ENCODE measurements around the gene VPS13D.
A peak's percentile ranks its signal among the peaks of the same experiment; 100 is the strongest.

Gene VPS13D, protein sequence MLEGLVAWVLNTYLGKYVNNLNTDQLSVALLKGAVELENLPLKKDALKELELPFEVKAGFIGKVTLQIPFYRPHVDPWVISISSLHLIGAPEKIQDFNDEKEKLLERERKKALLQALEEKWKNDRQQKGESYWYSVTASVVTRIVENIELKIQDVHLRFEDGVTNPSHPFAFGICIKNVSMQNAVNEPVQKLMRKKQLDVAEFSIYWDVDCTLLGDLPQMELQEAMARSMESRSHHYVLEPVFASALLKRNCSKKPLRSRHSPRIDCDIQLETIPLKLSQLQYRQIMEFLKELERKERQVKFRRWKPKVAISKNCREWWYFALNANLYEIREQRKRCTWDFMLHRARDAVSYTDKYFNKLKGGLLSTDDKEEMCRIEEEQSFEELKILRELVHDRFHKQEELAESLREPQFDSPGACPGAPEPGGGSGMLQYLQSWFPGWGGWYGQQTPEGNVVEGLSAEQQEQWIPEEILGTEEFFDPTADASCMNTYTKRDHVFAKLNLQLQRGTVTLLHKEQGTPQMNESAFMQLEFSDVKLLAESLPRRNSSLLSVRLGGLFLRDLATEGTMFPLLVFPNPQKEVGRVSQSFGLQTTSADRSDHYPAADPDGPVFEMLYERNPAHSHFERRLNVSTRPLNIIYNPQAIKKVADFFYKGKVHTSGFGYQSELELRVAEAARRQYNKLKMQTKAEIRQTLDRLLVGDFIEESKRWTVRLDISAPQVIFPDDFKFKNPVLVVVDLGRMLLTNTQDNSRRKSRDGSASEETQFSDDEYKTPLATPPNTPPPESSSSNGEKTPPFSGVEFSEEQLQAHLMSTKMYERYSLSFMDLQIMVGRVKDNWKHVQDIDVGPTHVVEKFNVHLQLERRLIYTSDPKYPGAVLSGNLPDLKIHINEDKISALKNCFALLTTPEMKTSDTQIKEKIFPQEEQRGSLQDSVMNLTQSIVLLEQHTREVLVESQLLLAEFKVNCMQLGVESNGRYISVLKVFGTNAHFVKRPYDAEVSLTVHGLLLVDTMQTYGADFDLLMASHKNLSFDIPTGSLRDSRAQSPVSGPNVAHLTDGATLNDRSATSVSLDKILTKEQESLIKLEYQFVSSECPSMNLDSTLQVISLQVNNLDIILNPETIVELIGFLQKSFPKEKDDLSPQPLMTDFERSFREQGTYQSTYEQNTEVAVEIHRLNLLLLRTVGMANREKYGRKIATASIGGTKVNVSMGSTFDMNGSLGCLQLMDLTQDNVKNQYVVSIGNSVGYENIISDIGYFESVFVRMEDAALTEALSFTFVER (N-terminal part only)

DNA sequence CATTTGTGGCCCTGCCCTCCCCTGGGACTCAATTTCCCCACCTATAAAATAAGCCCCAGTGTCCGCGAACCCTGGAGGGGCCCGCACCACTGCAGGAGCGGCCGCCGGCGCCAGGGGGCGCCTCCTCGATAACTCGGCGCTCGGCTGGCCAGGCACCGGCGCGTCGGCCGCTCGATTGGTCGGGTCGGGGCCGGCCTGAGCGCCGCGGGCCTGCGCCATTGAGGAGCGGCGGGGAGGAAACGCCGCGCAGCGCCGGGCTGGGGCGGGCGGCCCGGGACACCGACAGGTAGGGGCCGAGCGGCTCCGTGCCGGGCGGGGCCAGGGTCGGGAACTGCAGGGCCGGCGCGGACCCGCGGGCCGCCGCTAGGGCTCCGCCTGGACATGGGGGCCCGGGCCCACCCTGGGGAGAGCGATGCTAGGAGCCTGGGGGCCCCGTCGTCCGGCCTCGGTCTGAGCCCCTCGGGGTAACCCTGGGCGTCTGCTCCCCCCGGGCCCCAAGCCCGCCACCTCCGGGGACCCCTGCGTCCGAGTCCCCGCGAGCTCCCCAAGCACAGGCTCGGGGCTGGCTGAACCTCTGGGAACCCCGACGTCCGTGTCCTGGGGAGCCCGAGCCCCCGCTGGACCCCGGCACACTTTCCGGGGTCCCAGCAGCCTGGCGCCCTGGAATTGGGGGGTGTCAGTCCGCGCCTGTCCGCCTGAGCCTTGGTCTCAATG lies at the start of gene VPS13D:
TSS of gene VPS13D (plus strand) at position 196 of the 714 bp plus-strand sequence. CDS start 4,237 bp downstream, outside the sequence.
- peak; percentile 61 for DNase-seq (ENCODE audit: low read depth)

DNA sequence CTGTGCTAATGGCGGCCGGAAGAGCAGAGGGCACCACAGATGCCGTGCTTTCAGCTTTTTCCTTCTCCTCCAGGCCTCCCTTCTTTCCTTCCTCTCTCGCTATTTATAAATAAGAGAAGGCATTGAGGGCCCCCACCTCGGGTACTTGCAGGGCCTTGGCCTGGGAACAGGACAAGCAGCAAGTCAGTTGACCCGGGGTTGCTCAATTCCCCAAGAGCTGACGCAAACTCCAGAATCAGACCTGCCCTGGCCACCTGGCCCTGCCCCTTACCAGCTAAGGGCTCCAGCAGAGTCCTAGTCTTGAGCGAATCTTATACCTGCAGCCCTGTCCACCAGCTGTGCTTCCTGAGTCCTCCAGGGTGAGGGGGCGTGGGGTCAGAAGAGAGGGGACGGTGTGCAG lies 49.5 kb upstream of the VPS13D start:
- DNase-seq (ENCODE audit: low read depth): peak; percentile 58

DNA sequence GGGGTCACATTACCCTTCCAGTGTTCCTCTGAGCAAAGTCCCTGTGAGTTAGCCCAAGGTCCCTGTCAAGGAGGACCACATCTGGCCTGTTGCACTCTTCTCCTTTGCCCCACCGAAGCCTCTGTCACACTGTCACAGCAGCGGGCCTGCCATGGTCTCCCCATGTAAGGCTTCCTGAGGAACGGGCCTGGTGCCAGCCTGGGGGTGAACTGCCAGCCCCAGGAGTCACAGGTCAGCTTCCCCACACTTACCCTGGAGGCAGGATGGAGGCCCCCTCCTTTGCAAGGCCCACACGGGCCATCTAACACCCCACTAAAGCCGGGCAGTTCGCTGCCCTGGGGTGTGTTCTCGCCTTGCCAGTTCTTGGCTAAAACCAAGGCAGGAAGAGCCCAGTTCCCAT lies 48.9 kb upstream of the VPS13D start:
- no peak for DNase-seq (ENCODE audit: low read depth)

DNA sequence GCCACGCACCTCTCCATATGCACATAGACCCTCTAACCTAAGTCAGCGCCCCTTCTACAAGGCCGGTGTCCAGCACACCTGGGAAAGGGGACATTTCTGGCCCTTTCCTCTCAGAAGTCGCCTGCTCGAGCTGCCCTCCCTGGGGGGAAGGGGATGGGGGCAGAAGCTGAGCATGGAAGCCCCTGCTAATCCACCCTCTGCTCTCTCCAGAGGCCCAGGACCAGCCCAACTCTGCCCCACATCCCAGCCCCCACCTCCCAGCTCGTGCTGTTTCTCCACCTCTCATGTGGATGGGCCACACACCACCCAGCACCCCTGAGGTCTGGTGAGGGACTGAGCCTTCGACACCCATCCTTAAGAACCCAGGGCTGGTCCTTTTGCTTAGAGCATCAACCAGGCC lies 48.3 kb upstream of the VPS13D start:
- no peak for DNase-seq (ENCODE audit: low read depth)

DNA sequence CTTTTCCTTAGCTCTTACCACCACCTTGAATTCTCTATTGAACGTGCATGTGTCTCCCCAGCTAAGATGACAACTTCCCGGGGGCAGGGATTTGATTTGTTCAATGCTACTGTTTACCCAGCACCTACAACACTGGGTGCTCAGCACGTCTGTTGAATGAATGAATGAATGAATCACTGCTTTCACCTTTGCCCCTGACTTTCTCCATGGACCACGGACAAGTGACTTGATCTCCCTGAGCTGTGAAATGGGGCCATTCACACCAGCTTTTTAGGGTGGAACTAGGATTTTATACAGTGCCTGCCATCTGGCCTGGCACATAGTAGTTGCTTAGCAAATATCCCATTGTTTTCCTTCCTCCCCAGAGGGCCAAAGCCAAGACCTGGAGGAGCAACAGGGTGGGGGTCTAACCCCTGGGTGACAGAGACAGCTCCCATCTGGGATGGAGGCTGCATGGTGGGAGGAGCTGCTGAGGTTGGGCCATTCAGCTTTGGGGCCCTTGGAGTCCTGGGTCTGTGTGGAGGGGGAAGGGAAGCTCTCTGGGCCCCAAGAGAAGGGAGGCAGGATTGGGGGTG lies 47.3 kb upstream of the VPS13D start:
- DNase-seq (ENCODE audit: low read depth): no peak

DNA sequence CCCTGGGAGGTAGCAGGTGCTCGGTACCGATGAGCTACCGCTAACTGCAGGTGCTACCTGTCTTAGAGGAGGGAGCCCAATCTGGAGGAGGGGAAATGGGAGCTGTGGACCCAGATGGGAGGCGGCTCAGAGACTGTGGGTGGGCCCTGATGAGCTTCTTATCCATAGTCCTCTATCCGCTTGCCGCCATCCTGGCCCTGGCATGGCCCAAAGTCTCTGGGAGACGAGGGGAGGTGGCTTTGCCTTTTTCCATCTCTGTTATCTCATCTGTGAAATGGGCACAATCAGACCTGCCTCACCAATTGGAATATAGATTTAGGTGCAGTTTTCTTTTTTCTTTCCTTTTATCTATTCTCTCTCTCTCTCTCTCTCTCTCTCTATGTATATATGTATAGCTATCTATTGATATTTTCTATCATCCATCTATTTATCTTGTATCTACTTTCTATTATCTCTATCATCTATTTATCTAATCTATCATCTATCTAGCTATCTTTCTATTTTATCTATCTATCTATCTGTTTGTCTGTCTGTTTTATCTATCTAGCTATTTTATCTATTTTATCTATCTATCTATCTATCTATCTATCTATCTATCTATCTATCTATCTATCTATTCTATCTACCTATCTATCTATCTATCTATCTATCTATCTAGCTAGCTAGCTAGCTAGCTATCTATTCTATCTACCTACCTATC lies 46.6 kb upstream of the VPS13D start:
- no peak for DNase-seq (ENCODE audit: low read depth)

DNA sequence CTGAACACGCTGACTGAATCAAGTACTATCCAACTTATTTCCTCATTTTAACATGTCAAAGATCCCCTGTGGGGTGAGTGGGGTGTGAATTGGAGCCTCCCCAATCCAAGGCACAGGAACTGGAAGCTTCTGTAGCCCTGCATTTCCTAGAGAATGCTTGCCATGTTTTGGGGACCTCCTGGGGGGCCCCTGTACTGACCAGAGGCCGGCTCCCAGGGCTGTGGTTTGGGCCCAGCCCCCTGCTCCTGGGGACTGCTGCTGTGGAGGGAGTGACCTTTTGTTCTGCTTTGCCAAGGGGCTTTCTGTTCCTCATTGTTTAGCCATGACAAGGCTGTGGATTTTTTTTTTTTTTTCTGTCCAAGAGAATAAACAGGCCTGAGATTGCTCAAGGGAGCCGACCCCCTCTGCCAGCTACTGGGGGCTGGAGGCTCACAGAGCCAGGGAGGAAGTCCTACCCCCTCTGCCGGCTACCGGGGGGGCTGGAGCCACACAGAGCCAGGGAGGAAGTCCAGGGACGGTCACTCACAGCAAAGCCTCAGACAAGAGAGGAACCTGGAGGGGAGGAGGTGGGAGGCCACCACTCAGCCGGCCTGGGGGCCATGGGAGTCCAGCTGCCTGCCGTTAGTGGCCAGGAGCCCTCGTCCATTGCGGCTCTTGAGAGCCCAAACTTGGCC lies 45.7 kb upstream of the VPS13D start:
- peak; percentile 92 for DNase-seq (ENCODE audit: low read depth)

DNA sequence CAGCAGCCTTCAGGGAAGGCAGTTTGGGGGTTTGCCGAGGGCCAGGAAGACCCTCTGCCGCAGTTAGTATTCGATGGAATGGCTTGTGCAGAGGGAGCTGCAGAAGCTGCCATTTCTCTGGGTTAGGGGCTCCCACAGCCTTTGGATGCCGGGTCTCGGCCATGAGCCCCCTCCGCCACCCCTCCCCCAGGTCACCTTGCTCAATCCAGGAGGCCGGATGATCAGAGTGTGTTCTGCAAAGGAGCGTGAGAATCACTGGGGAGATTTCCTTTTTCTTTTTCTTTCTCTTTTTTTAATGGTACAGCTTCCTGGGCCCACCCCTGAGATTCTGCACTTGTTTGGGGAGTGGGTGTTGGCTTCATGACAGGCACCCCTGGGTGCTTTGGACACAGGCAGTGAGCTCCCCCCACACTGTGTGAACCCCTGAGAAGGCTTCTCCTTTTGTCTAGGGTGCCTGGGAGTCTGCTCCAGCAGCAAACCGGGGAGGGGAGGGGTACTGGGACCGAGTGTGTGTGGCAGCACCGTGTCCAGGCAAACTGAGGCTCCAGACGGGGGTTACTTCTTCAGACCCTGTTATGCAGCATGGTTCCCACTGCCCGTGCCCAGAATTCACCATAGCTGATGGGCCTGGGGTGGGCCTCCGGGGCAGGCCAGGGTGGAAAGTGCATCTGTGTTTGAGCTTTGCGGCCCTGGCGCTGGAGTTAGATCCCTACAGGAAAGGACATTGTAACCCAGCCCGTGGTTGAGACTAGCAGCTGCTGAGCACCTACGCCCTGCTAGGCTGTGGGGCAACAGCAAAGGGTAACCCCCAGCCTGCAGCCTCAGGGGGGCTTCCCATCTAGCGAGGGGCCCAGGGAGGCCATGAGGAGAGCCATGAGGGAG lies 44.6 kb upstream of the VPS13D start:
- DNase-seq (ENCODE audit: low read depth): no peak

DNA sequence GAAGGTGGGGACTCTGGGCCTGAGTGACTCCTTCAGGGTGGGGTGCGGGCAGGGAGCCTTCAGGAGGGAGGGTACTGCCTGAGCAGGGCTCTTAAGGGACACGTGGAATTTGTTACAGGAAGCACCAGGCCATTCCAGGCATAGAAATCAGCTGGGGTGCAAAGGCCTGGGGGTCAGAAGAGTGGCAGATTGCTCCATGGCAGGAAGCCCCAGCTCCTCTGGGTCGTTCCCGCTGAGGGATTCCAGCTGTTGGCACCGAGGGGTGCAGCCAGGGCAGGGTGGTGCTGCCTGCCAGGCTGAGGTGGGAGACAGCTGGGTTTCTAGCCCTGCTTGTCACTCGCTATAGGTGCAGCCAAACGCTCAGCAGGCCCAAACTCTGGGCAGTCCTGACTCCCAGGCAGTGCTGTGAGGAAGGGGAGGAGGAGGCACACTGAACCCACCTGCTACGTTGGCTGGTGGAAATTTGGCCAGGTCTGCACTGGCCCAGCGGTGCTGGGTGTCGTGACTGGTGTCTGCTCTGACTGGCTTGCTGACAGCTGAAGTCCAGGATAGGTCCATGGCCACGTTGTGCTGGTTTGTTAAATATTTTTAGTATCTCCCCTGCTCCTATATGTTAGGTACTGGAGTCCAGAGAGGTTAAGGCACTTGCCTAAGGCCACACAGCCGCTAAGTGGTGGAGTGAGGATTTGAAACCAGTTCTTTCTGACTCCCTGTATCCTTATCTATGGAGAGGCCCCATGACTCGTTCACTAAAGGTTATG lies 43.7 kb upstream of the VPS13D start:
- DNase-seq (ENCODE audit: low read depth): peak; percentile 25

DNA sequence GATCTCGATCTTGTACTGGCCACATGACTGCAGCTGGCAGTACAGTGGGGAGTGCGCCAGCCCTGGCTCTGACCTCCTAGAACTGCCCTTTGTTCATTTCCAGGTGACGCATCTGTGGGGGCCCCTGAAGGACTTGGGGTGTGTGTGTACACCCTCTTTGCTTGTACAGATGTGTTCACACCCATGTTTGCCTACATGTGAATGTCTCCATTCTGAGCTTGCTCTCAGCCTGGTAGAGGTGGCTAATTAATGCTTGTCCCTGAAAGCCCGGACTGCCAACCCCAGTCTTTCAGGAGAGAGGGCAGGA lies 43.2 kb upstream of the VPS13D start:
- DNase-seq (ENCODE audit: low read depth): no peak

DNA sequence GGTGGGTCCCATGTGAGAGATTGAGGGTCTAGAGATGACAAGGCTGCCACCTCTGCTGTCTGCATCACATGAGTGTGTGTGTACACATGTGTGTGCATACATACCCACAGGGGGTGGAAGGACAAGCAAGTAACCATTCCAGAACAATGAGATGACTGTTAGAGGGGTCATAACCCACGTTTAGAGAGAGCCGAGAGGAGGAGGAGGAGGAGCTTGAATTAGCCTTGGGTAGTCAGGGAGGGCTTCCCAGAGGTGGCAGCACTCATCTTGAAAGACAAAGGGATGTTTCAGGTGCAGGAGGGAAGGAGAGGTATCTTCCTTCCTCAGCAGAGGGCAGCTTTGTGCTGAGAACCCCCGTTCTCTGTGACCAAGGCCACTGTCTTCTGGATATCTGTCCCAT lies 41.7 kb upstream of the VPS13D start:
- DNase-seq (ENCODE audit: low read depth): no peak

DNA sequence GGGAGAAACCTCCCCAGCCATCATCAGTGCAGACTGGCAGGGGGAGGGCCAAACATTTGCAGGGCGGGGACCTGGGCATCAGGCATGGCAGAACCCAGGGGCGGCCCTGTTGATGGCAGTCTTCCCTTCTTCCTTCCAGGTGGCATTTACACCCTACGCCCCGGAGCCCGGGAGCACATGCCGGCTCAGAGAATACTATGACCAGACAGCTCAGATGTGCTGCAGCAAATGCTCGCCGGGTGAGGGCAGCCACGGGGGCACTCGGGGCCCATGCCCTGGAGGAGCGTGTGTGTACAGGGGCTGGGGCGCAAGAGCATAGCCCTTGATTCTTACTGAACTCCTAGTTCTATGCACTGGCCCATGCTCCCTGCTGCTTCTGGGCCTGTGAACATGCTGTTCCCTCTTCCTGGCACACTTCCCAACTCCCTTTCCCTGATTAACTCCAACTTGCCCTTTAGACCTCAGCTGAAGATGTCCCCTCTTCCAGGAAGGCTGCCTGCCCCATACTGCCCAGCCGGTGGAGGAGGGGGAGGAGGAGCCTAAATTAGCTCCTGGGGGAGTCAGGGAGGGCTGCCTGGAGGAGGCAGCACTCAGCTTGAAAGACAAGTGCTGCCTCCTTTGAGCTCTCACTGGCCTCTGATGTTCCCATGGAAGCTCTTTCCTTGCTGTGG lies 41.0 kb upstream of the VPS13D start:
- no peak for DNase-seq (ENCODE audit: low read depth)

DNA sequence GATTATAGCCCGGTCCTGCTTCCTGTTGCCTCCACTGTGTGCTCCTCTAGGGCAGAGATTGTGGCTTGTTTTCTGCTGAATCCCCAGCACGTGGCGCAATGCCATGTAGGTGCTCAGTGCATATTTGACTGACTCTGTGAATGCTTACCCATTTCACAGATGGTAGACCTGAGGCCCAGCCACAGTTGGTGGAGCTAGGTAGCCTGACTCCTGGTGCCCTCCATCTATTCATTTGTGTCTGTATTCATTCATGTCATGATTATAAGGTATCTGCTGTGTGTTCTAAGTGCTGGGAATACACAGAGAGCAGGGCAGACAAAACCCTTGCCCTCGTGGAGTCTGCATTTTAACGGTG lies 40.5 kb upstream of the VPS13D start:
- DNase-seq (ENCODE audit: low read depth): peak; percentile 41

DNA sequence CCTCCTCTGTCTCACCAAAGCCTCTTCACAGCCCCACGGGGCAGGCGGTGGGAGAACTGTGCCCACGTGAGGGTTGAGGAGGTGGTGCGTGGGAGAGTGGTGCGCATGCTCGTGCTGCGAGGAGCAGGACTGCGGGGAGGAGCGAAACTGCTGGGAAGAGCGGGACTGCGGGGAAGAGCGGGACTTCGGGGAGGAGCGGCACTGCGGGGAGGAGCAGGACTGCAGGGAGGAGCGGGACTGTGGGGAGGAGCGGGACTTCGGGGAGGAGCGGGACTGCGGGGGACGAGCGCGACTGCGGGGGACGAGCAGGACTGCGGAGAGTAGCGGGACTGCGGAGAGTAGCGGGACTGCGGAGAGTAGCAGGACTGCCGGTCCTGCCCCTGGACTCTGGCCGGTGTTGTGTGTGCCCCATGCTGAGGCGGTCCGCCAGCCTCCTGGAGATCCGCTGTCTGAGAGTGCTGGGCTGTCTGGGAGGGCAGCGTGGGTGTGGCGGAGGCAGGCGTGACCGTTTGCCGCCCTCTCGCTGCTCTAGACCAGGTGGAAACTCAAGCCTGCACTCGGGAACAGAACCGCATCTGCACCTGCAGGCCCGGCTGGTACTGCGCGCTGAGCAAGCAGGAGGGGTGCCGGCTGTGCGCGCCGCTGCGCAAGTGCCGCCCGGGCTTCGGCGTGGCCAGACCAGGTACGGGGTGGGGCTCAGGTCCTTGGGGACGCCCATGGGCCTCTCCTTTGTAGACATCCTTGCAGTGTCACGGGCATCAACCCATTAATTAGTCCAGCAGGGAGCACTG lies 38.4 kb upstream of the VPS13D start:
- no peak for DNase-seq (ENCODE audit: low read depth)

DNA sequence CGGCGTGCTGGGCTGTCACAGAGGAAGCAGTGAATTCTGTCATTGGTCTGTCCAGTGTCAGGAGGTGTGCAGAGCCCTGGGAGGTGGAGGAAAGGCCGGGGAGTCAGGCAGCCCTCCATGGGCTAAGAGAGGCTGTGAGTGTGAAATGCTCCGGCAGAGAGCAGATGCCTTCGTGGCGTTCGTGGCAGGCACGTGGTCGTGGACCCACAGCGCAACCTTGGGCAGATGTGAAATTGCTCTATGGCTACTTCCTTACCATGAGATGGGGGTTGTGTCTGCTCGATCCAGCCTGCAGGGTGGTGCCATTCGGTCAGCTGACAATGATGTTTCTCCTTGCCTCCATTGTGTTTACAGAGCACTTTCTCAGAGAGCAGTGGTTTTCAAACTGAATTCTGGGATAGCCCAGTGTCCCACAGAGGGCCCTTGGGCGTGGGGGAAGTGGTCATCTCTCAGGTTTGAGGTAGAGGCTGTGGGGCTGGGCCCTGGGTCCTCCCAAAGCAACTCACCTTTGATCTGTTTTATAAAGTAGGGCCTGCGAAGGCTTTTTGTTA lies 35.1 kb upstream of the VPS13D start:
- DNase-seq (ENCODE audit: low read depth): no peak

DNA sequence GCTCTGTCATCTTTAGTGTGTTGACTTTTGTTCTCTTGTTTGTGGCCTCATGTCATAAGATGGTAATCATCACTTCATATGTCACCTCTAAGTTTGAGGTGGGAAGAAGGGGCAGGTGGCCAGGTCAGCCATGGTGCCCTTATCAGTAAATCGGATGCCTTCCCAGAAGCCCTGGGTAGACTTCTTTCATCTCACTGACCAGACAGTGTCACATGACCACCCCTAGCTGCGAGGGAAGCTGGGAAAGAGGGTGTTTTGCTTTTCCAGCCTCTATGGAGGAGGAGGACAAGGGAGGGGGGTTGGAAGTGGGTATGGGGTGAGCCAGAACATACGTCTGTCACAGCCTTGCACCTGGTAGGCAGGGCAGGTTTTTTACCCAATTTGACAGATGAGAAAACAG lies 34.4 kb upstream of the VPS13D start:
- DNase-seq (ENCODE audit: low read depth): no peak

All from amniotic epithelial cell (primary cell).